PC-3 (cell line): Measurements from ENCODE around the gene DAB1. TPM values are rescaled to one million over a fixed set of nuclear protein-coding genes. Genes with fewer than 3 reads are reported as not detected.

Experiments
- ATAC-seq: fragments of 200-7000 bp; cut with Tn5 transposase; 2 replicates; pipeline ENCODE4 v1.9.1; 2020; ENCODE audit warnings: mild to moderate bottlenecking, moderate library complexity
- BruUV-seq: library from RNA; stranded (reverse); fragments of 400-500 nt; replicated peaks from 2 replicates; lab custom pipeline; 2021; lab: Mats Ljungman, UMichigan
- CTCF ChIA-PET: fragments of 300-600 bp; sonication (Branson Sonifier 250); formaldehyde crosslinking; loops from one replicate; lab custom pipeline; 2022; ENCODE audit warnings: antibody characterized with exemption; lab: Charles Lee
- POLR2A ChIA-PET: fragments of 300-600 bp; sonication (Branson Sonifier 250); formaldehyde crosslinking; loops from one replicate; lab custom pipeline; 2022; ENCODE audit warnings: antibody characterized with exemption; ENCODE audit not compliant: unreplicated experiment; lab: Charles Lee
- DNase-seq: peaks from one replicate; pipeline ENCODE4 v3.0.0-alpha.2; 2015
- H2AFZ ChIP-seq: fragments of 300-600 bp; sonication (generic); 2 replicates; pipeline ENCODE4 v1.6.0; 2016; ENCODE audit warnings: antibody characterized with exemption, low read length
- H3F3A ChIP-seq: fragments of 300-600 bp; sonication (generic); one replicate; pipeline ENCODE4 v1.6.0; 2017; ENCODE audit warnings: antibody characterized with exemption, low read length, control low read depth, mild to moderate bottlenecking; ENCODE audit not compliant: unreplicated experiment
- H3K27ac ChIP-seq: fragments of 300-600 bp; sonication (generic); 2 replicates; pipeline ENCODE4 v1.5.1; 2016; ENCODE audit warnings: mild to moderate bottlenecking, low read length
- H3K27me3 ChIP-seq: fragments of 300-600 bp; sonication (generic); 2 replicates; pipeline ENCODE4 v1.6.1; 2016; ENCODE audit warnings: low read length, mixed read lengths
- H3K36me3 ChIP-seq: fragments of 300-600 bp; sonication (generic); 2 replicates; pipeline ENCODE4 v1.6.1; 2016; ENCODE audit warnings: low read depth, mixed run types, low read length, mixed read lengths
- H3K4me1 ChIP-seq: fragments of 300-600 bp; sonication (generic); 2 replicates; pipeline ENCODE4 v1.5.1; 2016; ENCODE audit warnings: low read length; ENCODE audit not compliant: insufficient read depth
- H3K4me2 ChIP-seq: fragments of 300-600 bp; sonication (generic); 2 replicates; pipeline ENCODE4 v1.6.0; 2016; ENCODE audit warnings: low read length
- H3K4me3 ChIP-seq: fragments of 300-600 bp; sonication (generic); 2 replicates; pipeline ENCODE4 v1.5.1; 2016; ENCODE audit warnings: mild to moderate bottlenecking, low read length, mixed read lengths
- H3K79me2 ChIP-seq: fragments of 300-600 bp; sonication (generic); 2 replicates; pipeline ENCODE4 v1.6.1; 2017; ENCODE audit warnings: low read length, mixed read lengths
- H3K9ac ChIP-seq: fragments of 300-600 bp; sonication (generic); 2 replicates; pipeline ENCODE4 v1.6.0; 2016; ENCODE audit warnings: mild to moderate bottlenecking, low read length
- H3K9me2 ChIP-seq: fragments of 300-600 bp; sonication (generic); replicated peaks from 2 replicates; pipeline ENCODE4 v1.6.1; 2016; ENCODE audit warnings: mixed run types, low read length, mixed read lengths
- H3K9me3 ChIP-seq: fragments of 300-600 bp; sonication (generic); 2 replicates; pipeline ENCODE4 v1.6.1; 2016; ENCODE audit warnings: low read length, mixed read lengths
- H4K20me1 ChIP-seq: fragments of 300-600 bp; sonication (generic); 2 replicates; pipeline ENCODE4 v1.6.1; 2016; ENCODE audit warnings: low read length, mixed read lengths
- EZH2 ChIP-seq: fragments of 300-600 bp; sonication (generic); IDR thresholded peaks from one replicate; pipeline ENCODE4 v1.6.1; 2017; ENCODE audit warnings: antibody characterized with exemption, mild to moderate bottlenecking, low read length; ENCODE audit not compliant: unreplicated experiment
- EZH2phosphoT487 ChIP-seq: fragments of 300-600 bp; sonication (generic); IDR thresholded peaks from 2 replicates; pipeline ENCODE4 v1.6.1; 2018; ENCODE audit warnings: mild to moderate bottlenecking, antibody characterized with exemption, low read length, borderline replicate concordance
- intact Hi-C: fragments of 100-400 bp; cut with micrococcal nuclease; formaldehyde crosslinking; loops from 2 replicates; pipeline ENCODE4 v1.9.0; 2023
- total RNA-seq: library from RNA; depleted of rRNA; stranded (reverse); fragments of >200 nt; gene quantifications from 2 replicates; pipeline ENCODE4 v1.2.3, GENCODE V29; 2014
- TF ChIP-seq, protein P1 (sequence below): fragments of 300-600 bp; sonication (generic); conservative IDR thresholded peaks from 2 replicates; pipeline ENCODE4 v1.5.1; 2017; ENCODE audit warnings: antibody characterized with exemption, low read depth, mild to moderate bottlenecking, low read length

Gene DAB1
- total RNA-seq, 1 experiment from 2014 or later = not detected

DNA sequence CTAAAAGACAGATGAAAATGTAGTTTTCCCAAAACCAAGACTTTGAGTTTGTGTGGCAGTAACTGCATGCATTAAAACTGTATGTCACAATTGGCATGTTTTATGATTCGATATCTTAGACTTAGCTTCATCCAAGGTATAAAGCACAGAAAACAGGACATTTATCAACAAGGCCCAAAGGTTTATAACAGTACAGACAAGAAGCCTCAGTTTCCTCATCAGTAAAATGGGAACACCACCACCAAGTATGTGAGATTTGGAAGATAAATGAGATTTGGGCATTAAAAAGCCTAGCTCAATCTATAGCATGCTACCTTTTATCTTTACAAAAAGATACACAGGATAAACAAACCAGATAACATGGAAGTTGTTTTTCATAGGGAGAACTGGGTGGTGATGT, 128.5 kb downstream of the DAB1 start:
- no peak overlapping the region for H3K9ac ChIP-seq
- H2AFZ ChIP-seq = no peak overlapping the region
- intact Hi-C loops = no loop called here
- H3F3A ChIP-seq = no peaks in the 10 kb centered on the region
- H3K4me3 ChIP-seq = no peak overlapping the region
- no peaks in the 10 kb centered on the region for H3K9me3 ChIP-seq
- BruUV-seq = no TSS peak
- no peaks in the 10 kb centered on the region for H4K20me1 ChIP-seq
- no peaks in the 10 kb centered on the region for H3K4me1 ChIP-seq
- no peak overlapping the region for H3K27ac ChIP-seq
- no peaks in the 10 kb centered on the region for H3K9me2 ChIP-seq
- H3K79me2 ChIP-seq = no peaks in the 10 kb centered on the region
- H3K4me2 ChIP-seq = no peak overlapping the region
- POLR2A ChIA-PET = no interaction called here
- peaks cover 5% of the 10 kb centered on the region; the same call in 1 of the 2 replicates for H3K27me3 ChIP-seq
- DNase-seq = no peak
- TF ChIP-seq EZH2phosphoT487 = no peak
- TF ChIP-seq, protein P1, sequence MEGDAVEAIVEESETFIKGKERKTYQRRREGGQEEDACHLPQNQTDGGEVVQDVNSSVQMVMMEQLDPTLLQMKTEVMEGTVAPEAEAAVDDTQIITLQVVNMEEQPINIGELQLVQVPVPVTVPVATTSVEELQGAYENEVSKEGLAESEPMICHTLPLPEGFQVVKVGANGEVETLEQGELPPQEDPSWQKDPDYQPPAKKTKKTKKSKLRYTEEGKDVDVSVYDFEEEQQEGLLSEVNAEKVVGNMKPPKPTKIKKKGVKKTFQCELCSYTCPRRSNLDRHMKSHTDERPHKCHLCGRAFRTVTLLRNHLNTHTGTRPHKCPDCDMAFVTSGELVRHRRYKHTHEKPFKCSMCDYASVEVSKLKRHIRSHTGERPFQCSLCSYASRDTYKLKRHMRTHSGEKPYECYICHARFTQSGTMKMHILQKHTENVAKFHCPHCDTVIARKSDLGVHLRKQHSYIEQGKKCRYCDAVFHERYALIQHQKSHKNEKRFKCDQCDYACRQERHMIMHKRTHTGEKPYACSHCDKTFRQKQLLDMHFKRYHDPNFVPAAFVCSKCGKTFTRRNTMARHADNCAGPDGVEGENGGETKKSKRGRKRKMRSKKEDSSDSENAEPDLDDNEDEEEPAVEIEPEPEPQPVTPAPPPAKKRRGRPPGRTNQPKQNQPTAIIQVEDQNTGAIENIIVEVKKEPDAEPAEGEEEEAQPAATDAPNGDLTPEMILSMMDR = no peak
- TF ChIP-seq EZH2 = no peak
- CTCF ChIA-PET = no interaction called here
- no peak for ATAC-seq
- H3K36me3 ChIP-seq = no peaks in the 10 kb centered on the region

DNA sequence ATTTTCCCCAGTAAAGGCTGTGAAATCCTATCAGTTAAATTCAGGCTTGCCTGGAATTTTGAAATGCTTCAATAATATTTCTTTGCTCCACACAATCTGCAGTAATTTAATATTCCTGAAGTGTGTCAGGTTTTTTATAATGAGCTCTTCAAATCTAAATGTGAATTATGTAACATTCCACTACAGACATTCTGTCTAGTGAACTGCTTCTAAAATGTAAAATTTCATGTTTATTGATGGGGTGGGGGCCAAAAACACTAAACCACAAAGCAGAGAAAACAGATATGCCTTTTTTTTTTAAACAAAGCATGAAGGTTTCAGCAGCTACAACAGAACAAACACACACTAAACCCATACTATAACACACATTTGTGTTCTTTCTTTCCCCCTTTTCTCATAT, 129.7 kb downstream of the DAB1 start:
- no TSS peak for BruUV-seq
- no peaks in the 10 kb centered on the region for H3K36me3 ChIP-seq
- no peak overlapping the region for H3K4me3 ChIP-seq
- intact Hi-C loops = no loop called here
- DNase-seq (no peak), ATAC-seq (no peak)
- H3K9ac ChIP-seq = no peak overlapping the region
- no peaks in the 10 kb centered on the region for H3F3A ChIP-seq
- no peaks in the 10 kb centered on the region for H3K4me1 ChIP-seq
- no peaks in the 10 kb centered on the region for H3K9me3 ChIP-seq
- ChIA-PET POLR2A (no interaction called here), CTCF (no interaction called here)
- TF ChIP-seq, protein P1 = no peak
- TF ChIP-seq EZH2 (no peak), EZH2phosphoT487 (no peak)
- H3K4me2 ChIP-seq = no peak overlapping the region
- H3K27me3 ChIP-seq = 0 out of 2 replicates have a peak, but pooled peaks cover 4% of the 10 kb centered on the region
- H3K9me2 ChIP-seq = no peaks in the 10 kb centered on the region
- H3K27ac ChIP-seq = no peak overlapping the region
- H4K20me1 ChIP-seq = no peaks in the 10 kb centered on the region
- H2AFZ ChIP-seq = no peak overlapping the region
- no peaks in the 10 kb centered on the region for H3K79me2 ChIP-seq

DNA sequence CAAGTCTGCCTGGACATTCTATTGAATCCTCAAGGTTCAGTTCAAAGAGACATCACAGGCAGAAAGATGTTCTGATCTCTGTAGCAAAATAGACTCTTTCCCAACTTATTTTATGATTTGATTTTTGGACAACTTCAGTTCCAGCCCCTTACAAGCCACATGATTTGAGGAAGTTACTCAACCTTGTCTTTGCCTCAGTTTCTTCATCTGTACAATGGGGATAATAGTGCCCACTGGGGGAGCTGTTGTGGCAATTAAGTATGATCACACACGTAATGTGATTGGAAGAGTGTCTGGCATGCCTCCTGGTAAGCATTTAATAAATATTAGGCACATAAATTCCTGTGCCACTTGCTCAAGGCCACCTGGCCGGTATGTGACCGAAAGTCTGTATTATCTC, 130.6 kb downstream of the DAB1 start:
- DNase-seq (no peak), ATAC-seq (no peak)
- Histone ChIP-seq H3K9ac (no peak overlapping the region), H3K36me3 (no peaks in the 10 kb centered on the region), H3K4me3 (no peak overlapping the region), H3K9me3 (no peaks in the 10 kb centered on the region), H3K4me1 (no peaks in the 10 kb centered on the region), H4K20me1 (no peaks in the 10 kb centered on the region), H3K4me2 (no peak overlapping the region), H3K79me2 (no peaks in the 10 kb centered on the region), H3K9me2 (no peaks in the 10 kb centered on the region), H3K27ac (no peak overlapping the region), H2AFZ (no peak overlapping the region), H3K27me3 (0 out of 2 replicates have a peak, but pooled peaks cover 8% of the 10 kb centered on the region), H3F3A (no peaks in the 10 kb centered on the region)
- BruUV-seq = no TSS peak
- ChIA-PET CTCF (no interaction called here), POLR2A (no interaction called here)
- TF ChIP-seq EZH2phosphoT487 (no peak), EZH2 (no peak)
- TF ChIP-seq, protein P1 = no peak
- intact Hi-C loops = no loop called here
